GM12878 (cell line): ENCODE results near the gene FAM78A. TPM values are rescaled to one million over a fixed set of nuclear protein-coding genes. Genes with fewer than 3 reads are reported as not detected.

ENCODE experiments used
- ATAC-seq: fragments of 200-7000 bp; cut with Tn5 transposase; 3 replicates; pipeline ENCODE4 v1.9.1; 2020; ENCODE audit warnings: mild to moderate bottlenecking, moderate library complexity
- BruUV-seq: library from RNA; stranded (reverse); fragments of 400-500 nt; replicated peaks from 2 replicates; lab custom pipeline; 2021; lab: Mats Ljungman, UMichigan
- CTCF ChIA-PET: fragments of 300-600 bp; sonication (Branson Sonifier 250); formaldehyde crosslinking; extraction: SDS; loops from one replicate; lab custom pipeline; 2021; ENCODE audit warnings: inconsistent platforms; lab: Yijun Ruan, JAX
- POLR2A ChIA-PET: fragments of 350-600 bp; formaldehyde crosslinking; extraction: SDS; loops from one replicate; lab custom pipeline; 2021; ENCODE audit warnings: inconsistent platforms; lab: Charles Lee
- RAD21 ChIA-PET: fragments of 300-600 bp; sonication (Branson Sonifier 250); formaldehyde crosslinking; loops from one replicate; lab custom pipeline; 2023; ENCODE audit warnings: antibody characterized with exemption; ENCODE audit not compliant: unreplicated experiment; lab: Charles Lee
- SMC1A ChIA-PET: fragments of 300-600 bp; sonication (Branson Sonifier 250); formaldehyde crosslinking; loops from one replicate; lab custom pipeline; 2023; ENCODE audit not compliant: unreplicated experiment, uncharacterized antibody; lab: Charles Lee
- DNase-seq: peaks from one replicate; pipeline ENCODE4 v3.0.0-alpha.2; 2011; ENCODE audit warnings: low read depth, low spot score
- FAIRE-seq: peaks from 3 replicates; lab custom pipeline; 2011; peaks lifted over from hg19 to GRCh38; lab: Jason Lieb, UNC
- H2AFZ ChIP-seq: 2 replicates; pipeline ENCODE4 v1.6.0; 2011; ENCODE audit warnings: low read depth, low read length, control low read depth; ENCODE audit not compliant: control insufficient read depth
- H3K27ac ChIP-seq: 2 replicates; pipeline ENCODE4 v1.5.1; 2011; ENCODE audit warnings: control low read depth; ENCODE audit not compliant: control insufficient read depth, insufficient read depth
- H3K27me3 ChIP-seq, 2 experiments: replicated peaks in 1 of 2; 2 replicates each; pipeline versions ENCODE4 v1.6.0 to v1.6.1; 2011; ENCODE audit warnings: low read length in 1 of 2; ENCODE audit not compliant: control insufficient read depth in 2 of 2, insufficient read depth in 2 of 2
- H3K36me3 ChIP-seq, 2 experiments: 2 replicates each; pipeline ENCODE4 v1.5.1; 2011; ENCODE audit warnings: low read length in 1 of 2; ENCODE audit not compliant: control insufficient read depth in 2 of 2, insufficient read depth in 2 of 2
- H3K4me1 ChIP-seq: 2 replicates; pipeline ENCODE4 v1.6.1; 2011; ENCODE audit warnings: mild to moderate bottlenecking, low read length, moderate library complexity, mixed read lengths; ENCODE audit not compliant: control insufficient read depth, insufficient read depth
- H3K4me2 ChIP-seq: 2 replicates; pipeline ENCODE4 v1.6.0; 2011; ENCODE audit warnings: control low read depth; ENCODE audit not compliant: control insufficient read depth, insufficient read depth
- H3K4me3 ChIP-seq: fragments of 200-600 bp; sonication (generic); 2 replicates; pipeline ENCODE4 v1.5.1; 2016
- H3K79me2 ChIP-seq: 2 replicates; pipeline ENCODE4 v1.6.0; 2011; ENCODE audit warnings: low read length; ENCODE audit not compliant: control insufficient read depth, insufficient read depth
- H3K9ac ChIP-seq: 2 replicates; pipeline ENCODE4 v1.8.0; 2011; ENCODE audit warnings: low read length, control low read depth, mixed read lengths; ENCODE audit not compliant: control insufficient read depth, insufficient read depth
- H3K9me3 ChIP-seq: replicated peaks from 3 replicates; pipeline ENCODE4 v1.5.1; 2011; ENCODE audit warnings: mild to moderate bottlenecking, low read length; ENCODE audit not compliant: control insufficient read depth, insufficient read depth
- H4K20me1 ChIP-seq: 2 replicates; pipeline ENCODE4 v1.6.0; 2011; ENCODE audit not compliant: control insufficient read depth, insufficient read depth
- ASH2L ChIP-seq: fragments of 300-600, 200-600 bp; sonication (generic); IDR thresholded peaks from 2 replicates; pipeline ENCODE4 v1.6.1; 2017; ENCODE audit warnings: low read depth, mild to moderate bottlenecking, borderline replicate concordance
- ATF7 ChIP-seq: fragments of 450-650 bp; IDR thresholded peaks from 2 replicates; pipeline ENCODE4 v1.6.1; 2016; ENCODE audit warnings: low read depth, mild to moderate bottlenecking
- CBX5 ChIP-seq: sonication (generic); IDR thresholded peaks from 2 replicates; pipeline ENCODE4 v1.6.1; 2016; ENCODE audit warnings: low read depth, moderate library complexity, mild to moderate bottlenecking, inconsistent platforms
- CHD4 ChIP-seq: fragments of 200-600 bp; sonication (generic); IDR thresholded peaks from 2 replicates; pipeline ENCODE4 v1.6.1; 2016; ENCODE audit warnings: mild to moderate bottlenecking
- CREB1 ChIP-seq: IDR thresholded peaks from 2 replicates; pipeline ENCODE4 v1.6.1; 2012; ENCODE audit warnings: low read depth, mild to moderate bottlenecking, inconsistent platforms
- E2F4 ChIP-seq: IDR thresholded peaks from 2 replicates; pipeline ENCODE4 v1.6.1; 2012; ENCODE audit warnings: low read depth, low read length, improper control_type of control experiment
- E2F8 ChIP-seq: fragments of 450-650 bp; IDR thresholded peaks from 2 replicates; pipeline ENCODE4 v1.6.1; 2018; ENCODE audit warnings: mild to moderate bottlenecking, low read depth, moderate library complexity; ENCODE audit not compliant: partially characterized antibody
- HDAC2 ChIP-seq: fragments of 200-600 bp; sonication (generic); IDR thresholded peaks from 2 replicates; pipeline ENCODE4 v1.6.1; 2017
- IKZF1 ChIP-seq: fragments of 450-650 bp; conservative IDR thresholded peaks from 2 replicates; pipeline ENCODE4 v1.6.1; 2017; ENCODE audit warnings: antibody characterized with exemption, mild to moderate bottlenecking
- KDM1A ChIP-seq: fragments of 200-600 bp; sonication (generic); IDR thresholded peaks from 2 replicates; pipeline ENCODE4 v1.6.1; 2016; ENCODE audit warnings: borderline replicate concordance
- PAX8 ChIP-seq: fragments of 450-650 bp; IDR thresholded peaks from 2 replicates; pipeline ENCODE4 v1.6.1; 2017; ENCODE audit warnings: mild to moderate bottlenecking, moderate library complexity
- REST ChIP-seq: IDR thresholded peaks from 2 replicates; pipeline ENCODE4 v1.6.1; 2012; ENCODE audit warnings: mild to moderate bottlenecking, low read depth, low read length
- RUNX3 ChIP-seq: IDR thresholded peaks from 2 replicates; pipeline ENCODE4 v1.6.1; 2012; ENCODE audit warnings: low read length, inconsistent platforms
- STAT3 ChIP-seq: IDR thresholded peaks from 2 replicates; pipeline ENCODE4 v1.6.1; 2011; ENCODE audit warnings: low read depth, low read length, improper control_type of control experiment
- YY1 ChIP-seq: IDR thresholded peaks from 2 replicates; pipeline ENCODE4 v1.6.1; 2011; ENCODE audit warnings: low read depth, mild to moderate bottlenecking, low read length
- ZSCAN29 ChIP-seq: fragments of 450-650 bp; IDR thresholded peaks from 2 replicates; pipeline ENCODE4 v1.6.1; 2017; ENCODE audit warnings: mild to moderate bottlenecking, moderate library complexity
- WGBS: methylation state at CpG from one replicate; pipeline ENCODE4 v1.1.6; 2016; ENCODE audit warnings: low lambda C conversion rate; ENCODE audit not compliant: insufficient replicate concordance, insufficient coverage; ENCODE audit errors: missing lambda C conversion rate; 5-methylcytosine and 5-hydroxymethylcytosine counted together
- in situ Hi-C: fragments of 300-500 bp; cut with MboI; formaldehyde crosslinking; loops from 9 replicates; pipeline ENCODE4 v1.14.3; 2018; ENCODE audit warnings: mixed read lengths
- intact Hi-C: fragments of 100-400 bp; cut with micrococcal nuclease; formaldehyde crosslinking; loops from one replicate; pipeline ENCODE4 v1.14.2; 2022; ENCODE audit not compliant: unreplicated experiment
- polyA plus RNA-seq, 11 experiments: library from polyadenylated mRNA; depleted of rRNA in 4 of 11; unstranded in 6 of 11; stranded (reverse) in 5 of 11; fragments of >200 nt; fragmentation: Nextera tagmentation in 4 of 11; fragmentation: Illumina TruSeq in 1 of 11; extraction: Ambion mirVana in 4 of 11; extraction: Trizol in 1 of 11; gene quantifications; 1 replicate in 1 of 11; 2 replicates in 10 of 11; pipeline versions ENCODE4 v1.2.1 to v1.2.3, GENCODE V29; 2011 to 2016; ENCODE audit warnings: inconsistent platforms in 2 of 11, missing spikeins in 2 of 11, low read depth in 1 of 11
- total RNA-seq, 4 experiments: library from RNA; depleted of rRNA in 3 of 4; stranded (reverse); fragments of >200 nt in 3 of 4; fragmentation: Illumina TruSeq in 1 of 4; extraction: Trizol in 1 of 4; gene quantifications; 2 replicates each; pipeline versions ENCODE4 v1.2.1 to v1.2.3, GENCODE V29; 2013 to 2021

Gene FAM78A
- total and polyA plus RNA-seq, 10 of the 15 experiments (the other 5 are each of a cell fraction or from before 2014, with no cell fraction given) = 0.18 to 32.5 (median 12.2) TPM

- 77% methylated on average over 17 of the region's 17 CpGs for WGBS
- DNase-seq (no peak), ATAC-seq (no peak), FAIRE-seq (no peak)
- Histone ChIP-seq H3K27me3 (peaks cover 5 to 6% of the 10 kb centered on the region in 2 experiments; a peak in 3 of 4 replicates), H3K27ac (no peak overlapping the region), H4K20me1 (no peaks in the 10 kb centered on the region), H3K36me3 (no peaks in the 10 kb centered on the region), H3K4me2 (no peak overlapping the region), H3K9ac (no peak overlapping the region), H3K4me1 (0 out of 2 replicates have a peak, but pooled peaks cover 3% of the 10 kb centered on the region), H2AFZ (no peak overlapping the region), H3K4me3 (no peak overlapping the region), H3K79me2 (peaks cover 8% of the 10 kb centered on the region), H3K9me3 (no peaks in the 10 kb centered on the region)
- no TSS peak for BruUV-seq
- ChIA-PET POLR2A (interaction anchor here (1.0 kb wide), 1 partner anchor 25 kb away, joined by 3 read pairs; no protein-coding TSS in a partner anchor), RAD21 (no interaction called here), CTCF (no interaction called here), SMC1A (no interaction called here)
- intact Hi-C loops (no loop called here), in situ Hi-C loops (no loop called here)
- no peak for TF ChIP-seq ZSCAN29
- TF ChIP-seq E2F4 = no peak
- TF ChIP-seq STAT3 = no peak
- no peak for TF ChIP-seq RUNX3
- TF ChIP-seq HDAC2 = no peak
- no peak for TF ChIP-seq CHD4
- TF ChIP-seq ASH2L = no peak
- no peak for TF ChIP-seq ATF7
- no peak for TF ChIP-seq CREB1
- TF ChIP-seq PAX8 = no peak
- no peak for TF ChIP-seq E2F8
- TF ChIP-seq YY1 = no peak
- TF ChIP-seq KDM1A = no peak
- no peak for TF ChIP-seq REST
- no peak for TF ChIP-seq CBX5
- TF ChIP-seq IKZF1 = no peak
Measured at GRCh38 chr9:131281119-131281965, 5.0 kb upstream of the FAM78A start.
